Activated T-cell treated with anti-CD3 and anti-CD28 coated beads for 4 hours (primary cell): ENCODE data around the gene PXDC1.

Experiments used
- DNase-seq: peaks from one replicate; pipeline ENCODE4 v3.0.0-alpha.2; 2020

PXDC1 gene

DNA sequence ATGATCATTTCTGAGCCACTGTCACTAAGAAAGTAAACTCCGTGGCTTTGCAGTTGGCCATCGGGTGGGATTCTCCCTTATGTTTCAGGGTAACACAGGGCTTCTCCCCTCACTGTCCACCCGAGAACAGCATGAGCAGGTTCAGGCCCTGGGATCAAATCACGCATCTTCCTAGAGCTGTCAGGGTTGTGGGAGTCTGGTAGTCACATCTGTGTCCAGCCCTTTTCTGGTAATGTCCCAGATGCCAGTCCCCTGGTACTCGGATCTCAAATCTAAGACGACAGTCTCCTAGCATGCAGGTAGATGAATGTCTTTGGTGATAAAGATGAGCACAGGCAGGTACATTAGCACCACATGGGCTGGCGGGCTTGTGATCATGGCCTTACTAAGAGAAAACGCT is 4.8 kb downstream of the PXDC1 start:
- DNase-seq = no peak

DNA sequence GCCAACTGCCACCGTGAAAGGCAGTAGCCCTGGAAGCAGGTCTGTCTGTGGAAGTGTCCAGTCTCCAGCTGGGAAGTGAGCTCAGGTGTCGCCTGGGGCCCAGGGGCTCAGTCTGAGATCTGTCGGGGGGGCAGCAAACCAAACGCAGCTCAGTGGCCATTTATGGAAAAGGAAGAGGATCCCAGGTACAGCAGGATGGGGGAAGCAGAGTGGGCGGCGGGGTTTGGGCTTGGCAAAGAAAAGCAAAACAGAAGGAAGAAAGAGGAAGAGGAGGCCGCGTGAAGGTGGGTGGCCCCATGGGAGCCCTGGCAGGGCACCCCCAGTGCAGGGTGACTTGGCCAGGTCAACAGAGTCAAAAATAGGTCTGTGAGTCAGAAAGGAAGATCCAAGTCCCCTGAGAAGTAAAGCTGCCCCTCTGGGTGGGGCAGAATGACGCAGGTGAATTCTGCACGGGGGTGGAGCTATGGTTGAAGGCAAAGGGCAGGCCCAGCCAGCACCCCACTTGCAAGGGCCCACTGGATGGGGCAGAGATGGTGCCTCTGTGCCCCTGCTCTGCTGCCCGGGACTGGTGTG is 5.3 kb downstream of the PXDC1 start:
- DNase-seq = no peak

DNA sequence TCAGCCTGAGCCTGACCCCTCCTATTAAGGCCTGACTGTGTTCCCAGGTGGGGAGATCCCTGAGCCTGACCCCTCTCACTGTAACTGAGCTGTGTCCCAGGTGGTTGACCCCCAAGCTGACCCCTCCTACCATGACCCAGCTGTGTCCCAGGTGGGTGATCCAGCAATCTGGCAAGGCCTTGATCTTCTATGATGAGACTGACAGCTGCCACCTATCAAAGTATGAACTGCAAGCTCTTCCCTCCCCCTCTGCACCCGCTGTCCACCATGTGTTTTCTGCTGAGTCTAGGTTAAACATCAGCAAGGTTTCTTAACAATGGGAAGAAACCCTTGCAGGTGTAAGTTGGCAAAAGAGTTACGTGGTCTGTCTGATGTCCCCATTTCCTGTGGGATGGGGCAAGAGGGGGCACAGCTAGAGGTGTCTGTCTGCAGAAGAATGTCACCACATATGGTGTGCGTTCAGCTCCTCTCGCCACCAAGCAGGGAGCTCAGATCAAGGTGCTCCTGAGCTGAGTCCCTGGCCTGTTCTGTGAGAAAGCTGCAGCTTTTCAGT is 5.9 kb downstream of the PXDC1 start:
- no peak for DNase-seq

- no peak for DNase-seq
Observed at GRCh38 chr6:3744901-3745470, 6.5 kb downstream of the PXDC1 start.

GRCh38 chr6:3744211-3744900 is 7.2 kb downstream of the PXDC1 start:
- no peak for DNase-seq

DNA sequence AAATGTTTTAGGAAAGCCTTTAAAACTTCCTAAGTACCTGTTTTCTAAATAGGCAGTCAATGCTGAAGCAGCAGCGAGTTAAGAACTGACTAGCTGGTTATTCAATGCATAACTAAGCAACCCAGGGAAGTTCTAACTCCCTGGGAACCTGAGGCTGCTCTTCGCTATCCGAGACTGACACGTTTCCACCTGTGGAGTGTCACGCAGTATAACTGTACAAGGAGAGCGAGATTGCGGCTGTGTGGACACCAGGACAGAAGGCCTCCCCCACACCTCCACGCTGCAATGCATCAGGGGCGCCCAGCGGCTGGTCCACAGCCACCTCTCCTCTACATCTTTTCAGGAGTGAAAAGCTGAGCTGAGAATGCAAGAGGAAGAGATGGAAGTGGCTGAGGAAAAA is 8.0 kb downstream of the PXDC1 start:
- no peak for DNase-seq

- peak; percentile 89 for DNase-seq
Observed at GRCh38 chr6:3742426-3743344, 8.8 kb downstream of the PXDC1 start.

- no peak for DNase-seq
Observed at GRCh38 chr6:3742076-3742425, 9.5 kb downstream of the PXDC1 start.

DNA sequence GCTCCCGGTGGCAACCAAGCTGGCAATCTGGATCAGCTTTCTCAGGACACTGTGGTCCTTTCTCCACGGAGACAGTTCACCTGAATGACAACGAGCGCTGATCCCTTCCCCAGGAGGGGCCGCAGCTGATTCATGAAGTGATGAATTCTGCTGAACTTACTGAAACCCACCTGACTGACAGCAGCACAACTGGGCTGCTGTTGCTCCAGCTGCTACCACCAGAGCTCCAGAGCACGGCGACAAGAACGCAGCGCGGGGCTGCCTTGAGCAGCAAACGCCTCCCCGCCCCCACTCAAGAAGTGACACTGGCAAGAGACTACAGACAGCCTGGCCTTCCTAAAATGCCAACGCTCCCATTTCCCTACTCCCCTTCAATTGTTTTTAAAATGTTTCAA is 10.0 kb downstream of the PXDC1 start:
- no peak for DNase-seq

- no peak for DNase-seq
Observed at GRCh38 chr6:3740551-3741476, 10.7 kb downstream of the PXDC1 start.

- DNase-seq = no peak
Observed at GRCh38 chr6:3739311-3739897, 12.1 kb downstream of the PXDC1 start.

- DNase-seq = no peak
Observed at GRCh38 chr6:3738381-3739131, 13.0 kb downstream of the PXDC1 start.

DNA sequence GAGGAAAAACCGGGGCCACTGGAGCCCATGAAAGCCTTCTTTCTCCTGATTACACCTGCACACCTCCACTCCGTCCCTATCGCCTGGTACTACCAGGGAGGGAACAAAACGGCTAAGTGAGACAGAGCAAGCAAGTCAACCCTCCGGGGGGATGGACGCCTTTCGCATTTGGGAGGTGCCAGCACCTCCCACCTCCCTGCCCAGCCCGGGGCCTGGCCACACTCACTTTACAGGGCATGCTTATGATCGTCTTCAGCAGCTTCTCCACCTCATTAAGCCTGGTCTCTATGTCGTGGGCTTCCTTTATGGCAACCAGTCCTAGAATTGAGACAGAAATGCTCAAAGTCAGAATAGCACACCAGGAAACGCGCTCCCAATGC is 13.7 kb downstream of the PXDC1 start:
- DNase-seq = no peak

DNA sequence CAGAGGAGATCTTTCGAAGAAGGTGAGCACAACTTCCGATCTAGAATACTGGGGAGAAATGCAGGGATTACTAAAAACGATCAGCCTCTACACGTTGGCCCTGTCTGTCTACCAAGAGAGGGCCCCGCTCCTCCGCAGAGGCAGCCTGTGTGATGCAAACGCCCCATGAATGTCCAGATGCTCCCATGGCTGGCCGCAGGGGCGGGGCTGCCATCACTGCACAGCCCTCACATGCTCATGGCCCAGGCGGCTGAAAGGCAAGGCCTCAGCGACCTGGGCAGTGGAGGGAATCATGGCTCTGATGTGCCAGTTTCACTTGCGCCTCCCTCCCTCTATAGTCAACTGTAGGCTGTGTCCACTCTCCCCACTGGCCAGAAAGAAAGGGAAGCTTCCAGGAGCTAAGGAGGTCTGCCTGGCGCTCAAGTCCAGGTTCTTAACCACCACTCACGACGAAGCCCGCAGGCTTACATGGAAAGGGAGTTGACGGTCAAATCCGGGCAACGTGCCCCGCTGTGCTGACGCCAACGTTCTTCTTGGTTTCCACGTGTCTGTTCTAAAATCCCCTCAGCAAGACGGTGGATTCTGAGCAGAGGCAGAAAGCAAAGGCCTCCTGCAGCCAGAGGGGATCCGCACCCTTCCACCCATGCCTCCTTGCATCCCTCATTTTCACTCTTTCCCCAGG is 14.2 kb downstream of the PXDC1 start:
- DNase-seq = no peak

- no peak for DNase-seq
Observed at GRCh38 chr6:3735029-3735605, 16.4 kb downstream of the PXDC1 start.

GRCh38 chr6:3734023-3734422 is 17.5 kb downstream of the PXDC1 start:
- no peak for DNase-seq

- DNase-seq = no peak
Observed at GRCh38 chr6:3733321-3733925, 18.1 kb downstream of the PXDC1 start.

- peak; percentile 47 for DNase-seq
Observed at GRCh38 chr6:3732345-3733141, 19.0 kb downstream of the PXDC1 start.

- DNase-seq = no peak
Observed at GRCh38 chr6:3731700-3732099, 19.8 kb downstream of the PXDC1 start.
